22Rv1 (cell line): Measurements from ENCODE around the gene NAA38.
A peak's percentile ranks its signal among the peaks of the same experiment; 100 is the strongest.

Experiments used
- H3K27ac ChIP-seq: fragments of 450-650 bp; 2 replicates; pipeline ENCODE4 v1.5.1; 2017
- ZFX ChIP-seq: fragments of 450-650 bp; IDR thresholded peaks from 2 replicates; pipeline ENCODE4 v1.6.1; 2017; ENCODE audit warnings: antibody characterized with exemption, borderline replicate concordance
- TF ChIP-seq, protein P1 (sequence below): fragments of 450-650 bp; IDR thresholded peaks from 2 replicates; pipeline ENCODE4 v1.5.1; 2017; ENCODE audit warnings: mild to moderate bottlenecking

The NAA38 gene

GRCh38 chr17:7833795-7834541, 23.4 kb downstream of the NAA38 start, which contains the start of gene KDM6B:
KDM6B (plus strand) TSS chr17:7834217; CDS start chr17:7845555, 11,338 bp downstream.
- TF ChIP-seq, protein P1, sequence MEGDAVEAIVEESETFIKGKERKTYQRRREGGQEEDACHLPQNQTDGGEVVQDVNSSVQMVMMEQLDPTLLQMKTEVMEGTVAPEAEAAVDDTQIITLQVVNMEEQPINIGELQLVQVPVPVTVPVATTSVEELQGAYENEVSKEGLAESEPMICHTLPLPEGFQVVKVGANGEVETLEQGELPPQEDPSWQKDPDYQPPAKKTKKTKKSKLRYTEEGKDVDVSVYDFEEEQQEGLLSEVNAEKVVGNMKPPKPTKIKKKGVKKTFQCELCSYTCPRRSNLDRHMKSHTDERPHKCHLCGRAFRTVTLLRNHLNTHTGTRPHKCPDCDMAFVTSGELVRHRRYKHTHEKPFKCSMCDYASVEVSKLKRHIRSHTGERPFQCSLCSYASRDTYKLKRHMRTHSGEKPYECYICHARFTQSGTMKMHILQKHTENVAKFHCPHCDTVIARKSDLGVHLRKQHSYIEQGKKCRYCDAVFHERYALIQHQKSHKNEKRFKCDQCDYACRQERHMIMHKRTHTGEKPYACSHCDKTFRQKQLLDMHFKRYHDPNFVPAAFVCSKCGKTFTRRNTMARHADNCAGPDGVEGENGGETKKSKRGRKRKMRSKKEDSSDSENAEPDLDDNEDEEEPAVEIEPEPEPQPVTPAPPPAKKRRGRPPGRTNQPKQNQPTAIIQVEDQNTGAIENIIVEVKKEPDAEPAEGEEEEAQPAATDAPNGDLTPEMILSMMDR: no peak
- no peak for TF ChIP-seq ZFX
- peak within 1 kb of the TSS; percentile 99 for H3K27ac ChIP-seq

DNA sequence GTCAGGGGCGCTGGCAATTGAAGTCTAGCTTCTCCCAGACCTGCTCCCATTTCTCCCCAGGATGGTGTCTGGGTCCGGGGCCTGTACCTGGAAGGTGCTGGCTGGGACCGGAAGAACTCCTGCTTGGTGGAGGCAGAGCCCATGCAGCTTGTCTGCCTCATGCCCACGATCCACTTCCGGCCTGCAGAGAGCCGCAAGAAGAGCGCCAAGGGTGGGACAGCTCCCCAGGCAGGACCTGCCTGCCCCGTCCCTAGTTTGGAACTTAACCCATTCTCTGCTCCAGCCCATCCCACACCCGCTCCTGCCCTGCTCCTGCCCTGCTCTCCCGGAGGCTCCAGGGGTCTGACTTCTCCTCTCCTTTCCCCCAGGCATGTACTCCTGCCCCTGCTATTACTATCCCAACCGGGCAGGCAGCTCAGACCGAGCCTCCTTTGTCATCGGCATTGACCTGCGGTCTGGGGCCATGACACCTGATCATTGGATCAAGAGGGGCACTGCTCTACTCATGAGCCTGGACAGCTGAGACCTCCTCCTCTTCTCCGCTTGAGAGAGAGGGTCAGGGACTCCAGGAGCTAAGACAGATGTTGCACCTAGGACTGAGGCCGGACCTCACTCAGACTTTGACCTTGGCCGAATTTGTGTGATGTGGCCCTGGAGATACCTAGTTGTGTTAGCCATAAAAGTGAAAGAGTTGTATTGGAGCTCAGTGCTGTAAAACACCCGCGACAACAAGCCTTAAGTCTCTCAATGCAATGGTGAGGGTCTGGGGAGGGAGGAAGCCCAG, 24.2 kb downstream of the NAA38 start:
- TF ChIP-seq ZFX: no peak
- TF ChIP-seq, protein P1: no peak
- H3K27ac ChIP-seq: peak overlapping the region; percentile 99

DNA sequence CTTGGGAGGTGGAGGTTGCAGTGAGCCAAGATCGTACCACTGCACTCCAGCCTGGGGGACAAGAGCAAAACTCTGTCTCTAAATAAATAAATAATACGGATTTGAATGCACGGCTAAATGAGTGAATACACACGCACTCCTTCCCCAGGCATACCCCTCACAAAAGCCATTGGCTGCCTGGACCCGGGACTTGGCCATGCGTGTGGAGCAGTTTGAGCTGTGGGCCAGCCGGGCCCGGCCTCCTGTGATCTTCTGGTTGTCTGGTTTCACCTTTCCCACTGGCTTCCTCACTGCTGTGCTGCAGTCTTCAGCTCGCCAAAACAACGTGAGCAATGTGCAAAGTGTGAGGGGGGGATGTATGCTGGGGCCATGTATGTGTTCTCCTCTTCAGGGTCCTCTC, 24.9 kb downstream of the NAA38 start:
- peak overlapping the region; percentile 99; the same call in 1 of the 2 replicates for H3K27ac ChIP-seq
- TF ChIP-seq, protein P1: no peak
- TF ChIP-seq ZFX: no peak

DNA sequence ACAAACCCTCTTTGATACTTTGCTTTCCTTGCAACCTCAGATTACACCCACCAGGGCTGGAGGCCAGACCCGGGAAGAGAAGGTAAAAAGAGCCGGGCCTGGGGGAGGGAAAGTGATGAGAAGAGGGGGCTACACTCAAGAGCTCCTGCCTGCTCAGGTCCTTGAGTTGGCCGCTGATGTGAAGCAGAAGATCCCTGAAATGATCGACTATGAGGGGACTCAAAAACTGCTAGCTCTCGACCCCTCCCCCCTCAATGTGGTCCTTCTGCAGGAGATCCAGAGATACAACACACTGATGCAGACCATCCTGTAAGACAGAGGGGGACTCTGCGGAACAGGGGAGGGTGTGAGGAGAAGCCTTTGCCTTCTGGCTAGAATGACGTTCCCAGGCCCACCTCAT, 26.1 kb downstream of the NAA38 start:
- no peak overlapping the region for H3K27ac ChIP-seq

DNA sequence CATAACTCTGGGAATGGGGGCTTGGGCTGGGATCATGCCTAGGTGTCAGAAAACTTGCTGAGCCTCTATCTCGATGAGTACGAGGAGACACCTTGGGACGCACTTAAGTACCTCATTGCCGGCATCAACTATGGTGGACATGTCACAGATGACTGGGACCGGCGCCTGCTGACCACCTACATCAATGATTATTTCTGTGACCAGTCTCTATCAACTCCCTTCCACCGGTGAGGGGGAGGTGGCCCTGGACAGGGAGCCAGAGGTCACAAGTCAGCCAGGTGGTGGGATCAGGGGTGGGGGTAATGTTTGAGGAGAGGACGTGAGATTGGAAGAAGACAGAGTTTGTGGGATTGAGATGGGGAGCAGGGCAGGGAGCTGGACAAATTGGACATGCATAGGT, 26.7 kb downstream of the NAA38 start:
- H3K27ac ChIP-seq: no peak overlapping the region
- TF ChIP-seq ZFX: no peak
- TF ChIP-seq, protein P1: no peak

More for the DNA sequence above, 26.1 kb downstream of the NAA38 start:
- TF ChIP-seq ZFX: no peak
- TF ChIP-seq, protein P1: no peak

DNA sequence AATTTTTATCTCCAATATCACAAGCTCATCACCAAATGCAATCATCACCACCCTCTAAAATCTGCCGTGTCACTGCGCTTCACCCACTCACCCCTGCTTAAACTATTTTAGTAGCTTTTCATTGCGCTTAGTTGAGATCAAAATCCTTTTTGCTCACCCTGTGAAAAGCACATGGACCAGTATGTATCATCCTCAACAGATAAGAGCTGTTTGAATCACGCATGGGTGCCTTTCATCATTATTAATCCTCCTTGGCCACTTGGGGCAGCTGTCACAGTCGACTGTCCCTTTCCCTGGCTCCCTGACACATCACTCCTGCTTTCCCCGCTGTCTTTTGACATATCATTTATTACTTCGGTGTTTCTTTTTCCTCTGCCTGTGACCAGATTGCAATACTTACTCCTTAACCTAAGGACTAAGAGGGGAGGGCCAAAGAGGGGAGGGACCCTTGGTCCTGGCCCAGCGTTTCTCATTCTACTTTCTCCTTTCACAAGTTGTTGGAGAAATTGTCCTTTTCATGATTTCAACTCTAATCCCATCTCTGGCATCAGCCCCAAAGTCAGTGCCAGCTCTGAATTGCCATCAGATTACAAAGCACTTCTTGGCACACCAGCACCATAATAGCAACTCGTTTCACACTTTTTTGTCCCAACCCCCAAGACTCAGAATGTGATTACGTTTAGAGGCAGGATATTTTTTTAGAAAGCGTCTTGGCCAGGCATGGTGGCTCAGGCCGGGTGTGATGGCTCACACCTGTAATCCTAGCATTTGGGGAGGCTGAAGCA, 32.0 kb downstream of the NAA38 start:
- no peak overlapping the region for H3K27ac ChIP-seq
- TF ChIP-seq, protein P1: peak; percentile 24; the same call in 1 of the 2 replicates
- TF ChIP-seq ZFX: no peak
